Spleen (tissue), 7 donors: Measurements from ENCODE around the gene C16orf89.

Experiments used
- POLR2A ChIP-seq, 3 donors: fragments of 450-650 bp; IDR thresholded peaks; one replicate each; pipeline ENCODE4 v1.5.1; 2017; ENCODE audit warnings: antibody characterized with exemption in 3 of 3, mild to moderate bottlenecking in 1 of 3
- POLR2AphosphoS5 ChIP-seq, 3 donors: sonication (generic); formaldehyde crosslinking; IDR thresholded peaks; one replicate each; pipeline ENCODE4 v1.5.1; 2017; ENCODE audit warnings: antibody characterized with exemption in 3 of 3
- TF ChIP-seq, protein P1 (sequence below), 11 experiments: fragments of 200-600 bp in 7 of 11; fragments of 450-650 bp in 4 of 11; sonication (generic) in 4 of 11; IDR thresholded peaks in 8 of 11; conservative IDR thresholded peaks in 3 of 11; 1 replicate in 7 of 11; 2 replicates in 4 of 11; pipeline versions ENCODE4 v1.4.0 to v1.8.0; 2016 to 2021; ENCODE audit warnings: antibody characterized with exemption in 11 of 11, inconsistent platforms in 4 of 11, mild to moderate bottlenecking in 1 of 11
- donor health status: DM: no; HTN: no; CAD: no; lungs with moderate emphysema.
- donor health status: DM: no; HTN: no; CAD: no.
- donor health status: DM: no; HTN: no; CAD: no.

DNA sequence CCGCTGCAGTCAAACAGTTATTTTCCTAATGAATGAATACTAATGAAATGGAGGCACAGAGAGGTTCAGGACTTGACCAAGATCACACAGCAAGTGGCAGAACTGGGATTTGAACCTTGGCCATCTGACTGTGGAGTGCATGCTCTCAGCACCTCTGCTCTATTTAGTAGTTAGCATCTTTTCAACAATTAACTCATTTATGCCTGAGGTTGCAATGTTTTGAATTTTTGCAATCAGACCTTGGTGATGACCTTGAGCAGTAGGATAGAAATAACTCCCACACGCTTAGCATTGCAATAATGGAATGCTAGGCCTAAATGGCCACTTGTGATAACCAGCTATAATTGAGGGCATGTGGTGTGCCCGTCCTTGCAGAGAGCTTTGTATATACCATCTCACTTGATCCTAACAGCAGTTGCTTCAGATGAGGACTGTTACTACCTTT is 63.0 kb downstream of the C16orf89 start:
- TF ChIP-seq, protein P1, sequence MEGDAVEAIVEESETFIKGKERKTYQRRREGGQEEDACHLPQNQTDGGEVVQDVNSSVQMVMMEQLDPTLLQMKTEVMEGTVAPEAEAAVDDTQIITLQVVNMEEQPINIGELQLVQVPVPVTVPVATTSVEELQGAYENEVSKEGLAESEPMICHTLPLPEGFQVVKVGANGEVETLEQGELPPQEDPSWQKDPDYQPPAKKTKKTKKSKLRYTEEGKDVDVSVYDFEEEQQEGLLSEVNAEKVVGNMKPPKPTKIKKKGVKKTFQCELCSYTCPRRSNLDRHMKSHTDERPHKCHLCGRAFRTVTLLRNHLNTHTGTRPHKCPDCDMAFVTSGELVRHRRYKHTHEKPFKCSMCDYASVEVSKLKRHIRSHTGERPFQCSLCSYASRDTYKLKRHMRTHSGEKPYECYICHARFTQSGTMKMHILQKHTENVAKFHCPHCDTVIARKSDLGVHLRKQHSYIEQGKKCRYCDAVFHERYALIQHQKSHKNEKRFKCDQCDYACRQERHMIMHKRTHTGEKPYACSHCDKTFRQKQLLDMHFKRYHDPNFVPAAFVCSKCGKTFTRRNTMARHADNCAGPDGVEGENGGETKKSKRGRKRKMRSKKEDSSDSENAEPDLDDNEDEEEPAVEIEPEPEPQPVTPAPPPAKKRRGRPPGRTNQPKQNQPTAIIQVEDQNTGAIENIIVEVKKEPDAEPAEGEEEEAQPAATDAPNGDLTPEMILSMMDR (IDR thresholded peaks at IDR 0.05 in 8 of 11, conservative IDR thresholded peaks at IDR 0.05 in 3 of 11): no peak
- TF ChIP-seq POLR2A (IDR thresholded peaks at IDR 0.05): no peak
- TF ChIP-seq POLR2AphosphoS5 (IDR thresholded peaks at IDR 0.05): no peak
